ENCODE measurements around the gene HELB.

The HELB gene

GRCh38 chr12:66301944-66302826 lies at the start of gene HELB:
TSS of gene HELB (plus strand) at chr12:66302493. CDS start at chr12:66302604, 111 bp downstream.
- Histone ChIP-seq H3K36me3 (ENCODE audit: control insufficient read depth, insufficient read depth, low read length) (peaks cover 15% of the 10 kb centered on the region), H3K27me3 (ENCODE audit: control insufficient read depth, insufficient read depth, low read length) (peaks cover 12% of the 10 kb centered on the region), H3K4me3 (ENCODE audit: low read depth, low read length) (peak within 1 kb of the TSS; percentile 96), H3K4me1 (ENCODE audit: control insufficient read depth, insufficient read depth, low read length) (0 out of 2 replicates have a peak, but pooled peaks cover 13% of the 10 kb centered on the region), H3K9ac (ENCODE audit: low read length) (peak within 1 kb of the TSS; percentile 91), H3K9me3 (ENCODE audit: control insufficient read depth, insufficient read depth, low read depth, low read length) (no peaks in the 10 kb centered on the region), H3K27ac (ENCODE audit: low read depth, low read length) (peak within 1 kb of the TSS; percentile 69)

GRCh38 chr12:66252771-66253170 lies 49.5 kb upstream of the HELB start:
- H3K36me3 ChIP-seq (ENCODE audit: control insufficient read depth, insufficient read depth, low read length) = no peaks in the 10 kb centered on the region

GRCh38 chr12:66255737-66256136 lies 46.6 kb upstream of the HELB start:
- no peak overlapping the region for H3K4me3 ChIP-seq (ENCODE audit: low read depth, low read length)
- no peak overlapping the region for H3K9ac ChIP-seq (ENCODE audit: low read length)
- no peaks in the 10 kb centered on the region for H3K27me3 ChIP-seq (ENCODE audit: control insufficient read depth, insufficient read depth, low read length)
- H3K36me3 ChIP-seq (ENCODE audit: control insufficient read depth, insufficient read depth, low read length) = no peaks in the 10 kb centered on the region
- H3K27ac ChIP-seq (ENCODE audit: low read depth, low read length) = no peak overlapping the region
- H3K9me3 ChIP-seq (ENCODE audit: control insufficient read depth, insufficient read depth, low read depth, low read length) = no peaks in the 10 kb centered on the region
- no peaks in the 10 kb centered on the region for H3K4me1 ChIP-seq (ENCODE audit: control insufficient read depth, insufficient read depth, low read length)

More at GRCh38 chr12:66252771-66253170, 49.5 kb upstream of the HELB start:
- no peaks in the 10 kb centered on the region for H3K9me3 ChIP-seq (ENCODE audit: control insufficient read depth, insufficient read depth, low read depth, low read length)
- H3K9ac ChIP-seq (ENCODE audit: low read length) = no peak overlapping the region
- no peaks in the 10 kb centered on the region for H3K27me3 ChIP-seq (ENCODE audit: control insufficient read depth, insufficient read depth, low read length)
- no peak overlapping the region for H3K4me3 ChIP-seq (ENCODE audit: low read depth, low read length)
- no peak overlapping the region for H3K27ac ChIP-seq (ENCODE audit: low read depth, low read length)
- H3K4me1 ChIP-seq (ENCODE audit: control insufficient read depth, insufficient read depth, low read length) = no peaks in the 10 kb centered on the region

- H3K4me1 ChIP-seq (ENCODE audit: control insufficient read depth, insufficient read depth, low read length) = no peaks in the 10 kb centered on the region
- H3K36me3 ChIP-seq (ENCODE audit: control insufficient read depth, insufficient read depth, low read length) = no peaks in the 10 kb centered on the region
- H3K9ac ChIP-seq (ENCODE audit: low read length) = no peak overlapping the region
- H3K9me3 ChIP-seq (ENCODE audit: control insufficient read depth, insufficient read depth, low read depth, low read length) = no peaks in the 10 kb centered on the region
- no peaks in the 10 kb centered on the region for H3K27me3 ChIP-seq (ENCODE audit: control insufficient read depth, insufficient read depth, low read length)
- H3K27ac ChIP-seq (ENCODE audit: low read depth, low read length) = no peak overlapping the region
- no peak overlapping the region for H3K4me3 ChIP-seq (ENCODE audit: low read depth, low read length)
These were observed 44.3 kb upstream of the HELB start for GRCh38 chr12:66258011-66258410.

GRCh38 chr12:66262737-66263136 lies 39.6 kb upstream of the HELB start:
- H3K27ac ChIP-seq (ENCODE audit: low read depth, low read length) = no peak overlapping the region
- H3K4me3 ChIP-seq (ENCODE audit: low read depth, low read length) = no peak overlapping the region
- no peaks in the 10 kb centered on the region for H3K36me3 ChIP-seq (ENCODE audit: control insufficient read depth, insufficient read depth, low read length)
- no peak overlapping the region for H3K9ac ChIP-seq (ENCODE audit: low read length)
- no peaks in the 10 kb centered on the region for H3K27me3 ChIP-seq (ENCODE audit: control insufficient read depth, insufficient read depth, low read length)
- H3K4me1 ChIP-seq (ENCODE audit: control insufficient read depth, insufficient read depth, low read length) = no peaks in the 10 kb centered on the region
- no peaks in the 10 kb centered on the region for H3K9me3 ChIP-seq (ENCODE audit: control insufficient read depth, insufficient read depth, low read depth, low read length)

- Histone ChIP-seq H3K9ac (ENCODE audit: low read length) (no peak overlapping the region), H3K4me3 (ENCODE audit: low read depth, low read length) (no peak overlapping the region), H3K27me3 (ENCODE audit: control insufficient read depth, insufficient read depth, low read length) (no peaks in the 10 kb centered on the region), H3K4me1 (ENCODE audit: control insufficient read depth, insufficient read depth, low read length) (peaks cover 19% of the 10 kb centered on the region; the same call in 1 of the 2 replicates), H3K27ac (ENCODE audit: low read depth, low read length) (no peak overlapping the region), H3K36me3 (ENCODE audit: control insufficient read depth, insufficient read depth, low read length) (no peaks in the 10 kb centered on the region), H3K9me3 (ENCODE audit: control insufficient read depth, insufficient read depth, low read depth, low read length) (no peaks in the 10 kb centered on the region)
These were observed 33.7 kb upstream of the HELB start for GRCh38 chr12:66268562-66268961.

- H3K36me3 ChIP-seq (ENCODE audit: control insufficient read depth, insufficient read depth, low read length) = no peaks in the 10 kb centered on the region
- no peaks in the 10 kb centered on the region for H3K9me3 ChIP-seq (ENCODE audit: control insufficient read depth, insufficient read depth, low read depth, low read length)
- H3K27ac ChIP-seq (ENCODE audit: low read depth, low read length) = no peak overlapping the region
- H3K27me3 ChIP-seq (ENCODE audit: control insufficient read depth, insufficient read depth, low read length) = no peaks in the 10 kb centered on the region
- peaks cover 20% of the 10 kb centered on the region; the same call in 1 of the 2 replicates for H3K4me1 ChIP-seq (ENCODE audit: control insufficient read depth, insufficient read depth, low read length)
- no peak overlapping the region for H3K9ac ChIP-seq (ENCODE audit: low read length)
- no peak overlapping the region for H3K4me3 ChIP-seq (ENCODE audit: low read depth, low read length)
These were observed 33.2 kb upstream of the HELB start for GRCh38 chr12:66269142-66269541.

GRCh38 chr12:66269757-66270383 lies 32.4 kb upstream of the HELB start:
- no peaks in the 10 kb centered on the region for H3K9me3 ChIP-seq (ENCODE audit: control insufficient read depth, insufficient read depth, low read depth, low read length)
- H3K27me3 ChIP-seq (ENCODE audit: control insufficient read depth, insufficient read depth, low read length) = no peaks in the 10 kb centered on the region

GRCh38 chr12:66270613-66271012 lies 31.7 kb upstream of the HELB start:
- Histone ChIP-seq H3K9me3 (ENCODE audit: control insufficient read depth, insufficient read depth, low read depth, low read length) (no peaks in the 10 kb centered on the region), H3K4me1 (ENCODE audit: control insufficient read depth, insufficient read depth, low read length) (peaks cover 20% of the 10 kb centered on the region; the same call in 1 of the 2 replicates), H3K27me3 (ENCODE audit: control insufficient read depth, insufficient read depth, low read length) (no peaks in the 10 kb centered on the region), H3K27ac (ENCODE audit: low read depth, low read length) (no peak overlapping the region), H3K36me3 (ENCODE audit: control insufficient read depth, insufficient read depth, low read length) (no peaks in the 10 kb centered on the region), H3K4me3 (ENCODE audit: low read depth, low read length) (no peak overlapping the region), H3K9ac (ENCODE audit: low read length) (no peak overlapping the region)

More at GRCh38 chr12:66269757-66270383, 32.4 kb upstream of the HELB start:
- no peak overlapping the region for H3K9ac ChIP-seq (ENCODE audit: low read length)
- H3K4me3 ChIP-seq (ENCODE audit: low read depth, low read length) = no peak overlapping the region
- no peak overlapping the region for H3K27ac ChIP-seq (ENCODE audit: low read depth, low read length)
- no peaks in the 10 kb centered on the region for H3K36me3 ChIP-seq (ENCODE audit: control insufficient read depth, insufficient read depth, low read length)
- H3K4me1 ChIP-seq (ENCODE audit: control insufficient read depth, insufficient read depth, low read length) = peaks cover 20% of the 10 kb centered on the region; the same call in 1 of the 2 replicates

GRCh38 chr12:66272650-66273049 lies 29.6 kb upstream of the HELB start:
- H3K9me3 ChIP-seq (ENCODE audit: control insufficient read depth, insufficient read depth, low read depth, low read length) = no peaks in the 10 kb centered on the region
- no peak overlapping the region for H3K27ac ChIP-seq (ENCODE audit: low read depth, low read length)
- no peak overlapping the region for H3K4me3 ChIP-seq (ENCODE audit: low read depth, low read length)
- peaks cover 20% of the 10 kb centered on the region; the same call in 1 of the 2 replicates for H3K4me1 ChIP-seq (ENCODE audit: control insufficient read depth, insufficient read depth, low read length)
- no peaks in the 10 kb centered on the region for H3K36me3 ChIP-seq (ENCODE audit: control insufficient read depth, insufficient read depth, low read length)
- H3K9ac ChIP-seq (ENCODE audit: low read length) = no peak overlapping the region
- no peaks in the 10 kb centered on the region for H3K27me3 ChIP-seq (ENCODE audit: control insufficient read depth, insufficient read depth, low read length)

- H3K4me1 ChIP-seq (ENCODE audit: control insufficient read depth, insufficient read depth, low read length) = peaks cover 20% of the 10 kb centered on the region; the same call in 1 of the 2 replicates
- H3K4me3 ChIP-seq (ENCODE audit: low read depth, low read length) = no peak overlapping the region
- no peaks in the 10 kb centered on the region for H3K27me3 ChIP-seq (ENCODE audit: control insufficient read depth, insufficient read depth, low read length)
- no peak overlapping the region for H3K27ac ChIP-seq (ENCODE audit: low read depth, low read length)
- H3K36me3 ChIP-seq (ENCODE audit: control insufficient read depth, insufficient read depth, low read length) = no peaks in the 10 kb centered on the region
- H3K9me3 ChIP-seq (ENCODE audit: control insufficient read depth, insufficient read depth, low read depth, low read length) = no peaks in the 10 kb centered on the region
- H3K9ac ChIP-seq (ENCODE audit: low read length) = no peak overlapping the region
These were observed 29.1 kb upstream of the HELB start for GRCh38 chr12:66273147-66273546.
